Liver (tissue), 9 donors: ENCODE results near the gene FRAS1. TPM values are rescaled to one million over a fixed set of nuclear protein-coding genes. Genes with fewer than 3 reads are reported as not detected.
A peak's percentile ranks its signal among the peaks of the same experiment; 100 is the strongest.

ENCODE experiments used
- DNase-seq: peaks from one replicate; pipeline ENCODE4 v3.0.0-alpha.2; 2017; ENCODE audit warnings: low spot score
- H3K27ac ChIP-seq, 2 donors: one replicate each; pipeline ENCODE4 v1.7.0; 2013; ENCODE audit warnings: inconsistent platforms in 2 of 2, low read length in 2 of 2, control low read depth in 1 of 2, low read depth in 1 of 2, mild to moderate bottlenecking in 1 of 2
- H3K27me3 ChIP-seq, 4 donors: one replicate each; pipeline versions ENCODE4 v1.6.1 to v1.7.0; 2013; ENCODE audit warnings: low read length in 3 of 4, inconsistent platforms in 1 of 4, mild to moderate bottlenecking in 1 of 4, moderate library complexity in 1 of 4; ENCODE audit not compliant: control insufficient read depth in 4 of 4, insufficient read depth in 4 of 4
- H3K36me3 ChIP-seq, 4 donors: one replicate each; pipeline versions ENCODE4 v1.6.1 to v1.7.0; 2013; ENCODE audit warnings: low read length in 3 of 4, mild to moderate bottlenecking in 3 of 4, low read depth in 1 of 4, moderate library complexity in 1 of 4; ENCODE audit not compliant: control insufficient read depth in 4 of 4, insufficient read depth in 3 of 4
- H3K4me1 ChIP-seq, 4 donors: one replicate each; pipeline versions ENCODE4 v1.6.1 to v1.7.0; 2013; ENCODE audit warnings: low read length in 3 of 4, mild to moderate bottlenecking in 3 of 4, moderate library complexity in 1 of 4; ENCODE audit not compliant: control insufficient read depth in 4 of 4, insufficient read depth in 4 of 4
- H3K4me3 ChIP-seq, 3 donors: one replicate each; pipeline versions ENCODE4 v1.6.1 to v1.7.0; 2013; ENCODE audit warnings: low read length in 3 of 3, control low read depth in 1 of 3, low read depth in 1 of 3, mild to moderate bottlenecking in 1 of 3
- H3K9ac ChIP-seq, 2 donors: one replicate each; pipeline ENCODE4 v1.7.0; 2013; ENCODE audit warnings: low read length in 2 of 2, mild to moderate bottlenecking in 2 of 2, moderate library complexity in 2 of 2, control low read depth in 1 of 2, low read depth in 1 of 2
- H3K9me3 ChIP-seq, 4 donors: one replicate each; pipeline versions ENCODE4 v1.6.1 to v1.7.0; 2013; ENCODE audit warnings: low read length in 3 of 4; ENCODE audit not compliant: control insufficient read depth in 4 of 4
- ATF3 ChIP-seq: IDR thresholded peaks from 2 replicates; pipeline ENCODE4 v1.6.1; 2016; ENCODE audit warnings: antibody characterized with exemption
- FOXA1 ChIP-seq: IDR thresholded peaks from 2 replicates; pipeline ENCODE4 v1.6.1; 2016; ENCODE audit warnings: antibody characterized with exemption
- FOXA2 ChIP-seq: IDR thresholded peaks from 2 replicates; pipeline ENCODE4 v1.6.1; 2016; ENCODE audit warnings: antibody characterized with exemption
- GABPA ChIP-seq, 2 donors: IDR thresholded peaks in 1 of 2; conservative IDR thresholded peaks in 1 of 2; 2 replicates each; pipeline ENCODE4 v1.6.1; 2016; ENCODE audit warnings: antibody characterized with exemption in 2 of 2, mild to moderate bottlenecking in 1 of 2, moderate library complexity in 1 of 2
- HNF4A ChIP-seq, 2 donors: conservative IDR thresholded peaks; 2 replicates each; pipeline ENCODE4 v1.6.1; 2016; ENCODE audit warnings: antibody characterized with exemption in 2 of 2, mild to moderate bottlenecking in 2 of 2
- HNF4G ChIP-seq: IDR thresholded peaks from 2 replicates; pipeline ENCODE4 v1.6.1; 2016; ENCODE audit warnings: antibody characterized with exemption
- JUND ChIP-seq, 2 donors: IDR thresholded peaks; 2 replicates each; pipeline ENCODE4 v1.6.1; 2016; ENCODE audit warnings: antibody characterized with exemption in 2 of 2
- NR2F2 ChIP-seq: IDR thresholded peaks from 2 replicates; pipeline ENCODE4 v1.6.1; 2016; ENCODE audit warnings: antibody characterized with exemption
- SP1 ChIP-seq: IDR thresholded peaks from 2 replicates; pipeline ENCODE4 v1.6.1; 2018; ENCODE audit warnings: antibody characterized with exemption, mild to moderate bottlenecking
- TAF1 ChIP-seq: conservative IDR thresholded peaks from 2 replicates; pipeline ENCODE4 v1.6.1; 2016; ENCODE audit warnings: antibody characterized with exemption, mild to moderate bottlenecking
- YY1 ChIP-seq: IDR thresholded peaks from 2 replicates; pipeline ENCODE4 v1.6.1; 2016; ENCODE audit warnings: antibody characterized with exemption, mild to moderate bottlenecking
- ZBTB33 ChIP-seq: IDR thresholded peaks from 2 replicates; pipeline ENCODE4 v1.6.1; 2016; ENCODE audit warnings: antibody characterized with exemption
- WGBS: extraction: QIAGEN DNeasy Blood & Tissue Kit; methylation state at CpG from one replicate; pipeline ENCODE4 v1.1.7; 2013; 5-methylcytosine and 5-hydroxymethylcytosine counted together
- polyA plus RNA-seq, 2 donors: library from polyadenylated mRNA; stranded (reverse) in 1 of 2; unstranded in 1 of 2; fragments of 200-250 nt in 1 of 2; fragments of >200 nt in 1 of 2; fragmentation: Nextera tagmentation in 1 of 2; extraction: Ambion mirVana in 1 of 2; gene quantifications; one replicate each; pipeline versions ENCODE4 v1.2.1 to v1.2.3, GENCODE V29; 2013 to 2015
- total RNA-seq, 2 donors: library from RNA; depleted of rRNA; stranded (reverse); fragments of >200 nt; gene quantifications; one replicate each; pipeline ENCODE4 v1.2.3, GENCODE V29; 2014
- TF ChIP-seq, protein P1 (sequence below): IDR thresholded peaks from 2 replicates; pipeline ENCODE4 v1.6.1; 2016; ENCODE audit warnings: antibody characterized with exemption, mild to moderate bottlenecking
- donor health status: healthy.
- donor health status: healthy.
- donor health status: healthy.
- donor health status: healthy.
- donor health status: healthy.

Gene FRAS1
- total and polyA plus RNA-seq, 4 donors: 0.08 to 6.0 (median 1.1) TPM

GRCh38 chr4:78551420-78552351, 494.6 kb downstream of the FRAS1 start, which contains the start of gene ANXA3:
TSS of gene ANXA3 (plus strand) at chr4:78551770. CDS start at chr4:78554474, 2,704 bp downstream.
- Histone ChIP-seq H3K27me3 (peaks cover 0 to 13% (median 5%) of the 10 kb centered on the region in 4 donors), H3K4me1 (peaks cover 6 to 10% (median 7%) of the 10 kb centered on the region in 4 donors), H3K9ac (peak within 1 kb of the TSS in 1 of 2 donors; percentile 26), H3K36me3 (no peaks in the 10 kb centered on the region), H3K9me3 (no peaks in the 10 kb centered on the region), H3K4me3 (peak within 1 kb of the TSS in 2 of 3 donors; percentile 36 to 51), H3K27ac (peak within 1 kb of the TSS; percentile 11 to 42)
- TF ChIP-seq FOXA2: no peak
- no peak for TF ChIP-seq FOXA1
- no peak for TF ChIP-seq GABPA (IDR thresholded peaks at IDR 0.05 in 1 of 2, conservative IDR thresholded peaks at IDR 0.05 in 1 of 2)
- TF ChIP-seq HNF4G: no peak
- TF ChIP-seq ATF3: no peak
- TF ChIP-seq TAF1: no peak
- TF ChIP-seq, protein P1, sequence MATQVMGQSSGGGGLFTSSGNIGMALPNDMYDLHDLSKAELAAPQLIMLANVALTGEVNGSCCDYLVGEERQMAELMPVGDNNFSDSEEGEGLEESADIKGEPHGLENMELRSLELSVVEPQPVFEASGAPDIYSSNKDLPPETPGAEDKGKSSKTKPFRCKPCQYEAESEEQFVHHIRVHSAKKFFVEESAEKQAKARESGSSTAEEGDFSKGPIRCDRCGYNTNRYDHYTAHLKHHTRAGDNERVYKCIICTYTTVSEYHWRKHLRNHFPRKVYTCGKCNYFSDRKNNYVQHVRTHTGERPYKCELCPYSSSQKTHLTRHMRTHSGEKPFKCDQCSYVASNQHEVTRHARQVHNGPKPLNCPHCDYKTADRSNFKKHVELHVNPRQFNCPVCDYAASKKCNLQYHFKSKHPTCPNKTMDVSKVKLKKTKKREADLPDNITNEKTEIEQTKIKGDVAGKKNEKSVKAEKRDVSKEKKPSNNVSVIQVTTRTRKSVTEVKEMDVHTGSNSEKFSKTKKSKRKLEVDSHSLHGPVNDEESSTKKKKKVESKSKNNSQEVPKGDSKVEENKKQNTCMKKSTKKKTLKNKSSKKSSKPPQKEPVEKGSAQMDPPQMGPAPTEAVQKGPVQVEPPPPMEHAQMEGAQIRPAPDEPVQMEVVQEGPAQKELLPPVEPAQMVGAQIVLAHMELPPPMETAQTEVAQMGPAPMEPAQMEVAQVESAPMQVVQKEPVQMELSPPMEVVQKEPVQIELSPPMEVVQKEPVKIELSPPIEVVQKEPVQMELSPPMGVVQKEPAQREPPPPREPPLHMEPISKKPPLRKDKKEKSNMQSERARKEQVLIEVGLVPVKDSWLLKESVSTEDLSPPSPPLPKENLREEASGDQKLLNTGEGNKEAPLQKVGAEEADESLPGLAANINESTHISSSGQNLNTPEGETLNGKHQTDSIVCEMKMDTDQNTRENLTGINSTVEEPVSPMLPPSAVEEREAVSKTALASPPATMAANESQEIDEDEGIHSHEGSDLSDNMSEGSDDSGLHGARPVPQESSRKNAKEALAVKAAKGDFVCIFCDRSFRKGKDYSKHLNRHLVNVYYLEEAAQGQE: no peak
- TF ChIP-seq HNF4A (conservative IDR thresholded peaks at IDR 0.05): no peak
- TF ChIP-seq YY1: no peak
- no peak for TF ChIP-seq SP1
- TF ChIP-seq JUND (IDR thresholded peaks at IDR 0.05): no peak
- 6% methylated on average over 65 of the region's 65 CpGs for WGBS
- peak; percentile 41 for DNase-seq

- no peak overlapping the region for H3K9ac ChIP-seq
- no peak for DNase-seq
- WGBS: 44% methylated on average over 10 of the region's 10 CpGs
These were observed 495.4 kb downstream of the FRAS1 start for GRCh38 chr4:78552389-78553042.

More at GRCh38 chr4:78552389-78553042, 495.4 kb downstream of the FRAS1 start:
- Histone ChIP-seq H3K27me3 (peaks cover 0 to 13% (median 5%) of the 10 kb centered on the region in 4 donors), H3K36me3 (no peaks in the 10 kb centered on the region), H3K4me1 (peaks cover 6 to 10% (median 7%) of the 10 kb centered on the region in 4 donors), H3K4me3 (peak overlapping the region in 1 of 3 donors; percentile 51), H3K27ac (no peak overlapping the region), H3K9me3 (no peaks in the 10 kb centered on the region)
- TF ChIP-seq ATF3 (no peak), ZBTB33 (no peak), HNF4A (conservative IDR thresholded peaks at IDR 0.05) (no peak), JUND (IDR thresholded peaks at IDR 0.05) (peak in 1 of 2 donors; percentile 21), FOXA2 (no peak), NR2F2 (no peak), FOXA1 (no peak), HNF4G (no peak)
